Measurements from ENCODE around the gene OAS3. TPM values are rescaled to one million over a fixed set of nuclear protein-coding genes. Genes with fewer than 3 reads are reported as not detected.

OAS3 gene
- total RNA-seq, 4 donors from 2014 or later = 19.5 to 30.0 (median 24.1) TPM

DNA sequence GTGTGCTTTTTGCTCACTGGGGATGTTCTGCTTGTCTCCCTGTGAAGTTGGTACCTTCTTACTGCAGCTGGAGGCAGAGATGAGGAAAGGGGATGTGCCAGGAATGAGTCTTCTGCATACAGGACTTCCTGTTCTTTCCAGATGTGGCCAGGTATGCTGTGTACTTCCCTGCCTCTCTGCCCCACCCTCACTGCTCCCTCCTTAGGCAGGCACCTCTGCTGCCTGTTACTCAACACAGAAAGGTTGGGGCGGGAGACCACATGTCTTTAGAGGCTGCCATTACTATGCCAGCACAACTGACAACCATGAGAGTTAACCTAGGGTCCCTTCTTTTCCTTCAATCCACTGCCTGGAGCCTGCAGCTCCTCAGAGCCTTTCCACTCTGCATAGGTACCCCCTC, 2.0 kb upstream of the OAS3 start:
- 47% methylated on average over 1 of the region's 1 CpG for WGBS
- Histone ChIP-seq H3K27ac (peak overlapping the region; percentile 76), H3K4me1 (peaks cover 38% of the 10 kb centered on the region), H3K27me3 (no peaks in the 10 kb centered on the region), H3K36me3 (no peaks in the 10 kb centered on the region), H3K9me3 (no peaks in the 10 kb centered on the region), H3K4me3 (no peak overlapping the region)
- no peak for DNase-seq (ENCODE audit: low spot score in 2 of 2)
- TF ChIP-seq POLR2AphosphoS5 (IDR thresholded peaks at IDR 0.05) (no peak), EP300 (IDR thresholded peaks at IDR 0.05) (no peak), POLR2A (IDR thresholded peaks at IDR 0.05) (no peak), CTCF (IDR thresholded peaks at IDR 0.05) (no peak)

DNA sequence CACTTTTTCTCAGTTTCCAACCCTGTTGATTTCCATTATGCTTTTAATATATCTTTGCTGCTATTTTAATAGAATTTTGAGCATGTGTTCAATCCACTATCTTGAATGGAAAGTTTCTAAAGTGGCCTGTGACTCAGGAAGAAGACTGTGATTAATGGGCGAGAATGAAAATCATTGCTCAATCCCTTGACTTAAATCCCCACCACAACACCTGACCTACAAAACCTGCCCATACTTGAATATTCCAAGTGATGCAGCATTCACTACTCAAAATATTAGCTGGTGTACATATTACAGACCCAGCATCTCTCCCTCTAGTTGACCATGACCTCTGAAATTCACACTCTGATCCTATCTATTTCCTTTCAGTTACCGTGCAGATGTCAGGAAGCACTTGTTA, 1.3 kb upstream of the OAS3 start:
- no peak for TF ChIP-seq CTCF (IDR thresholded peaks at IDR 0.05)
- no peak for TF ChIP-seq POLR2A (IDR thresholded peaks at IDR 0.05)
- no peak for TF ChIP-seq POLR2AphosphoS5 (IDR thresholded peaks at IDR 0.05)
- TF ChIP-seq EP300 (IDR thresholded peaks at IDR 0.05) = no peak
- Histone ChIP-seq H3K4me3 (no peak overlapping the region), H3K9me3 (no peaks in the 10 kb centered on the region), H3K27ac (peak overlapping the region; percentile 79), H3K36me3 (no peaks in the 10 kb centered on the region), H3K4me1 (peaks cover 38% of the 10 kb centered on the region), H3K27me3 (no peaks in the 10 kb centered on the region)
- 42% methylated on average over 2 of the region's 2 CpGs for WGBS
- DNase-seq (ENCODE audit: low spot score in 2 of 2) = no peak

GRCh38 chr12:112938751-112939150, 477 bp downstream of the OAS3 start:
- 15% methylated on average over 9 of the region's 11 CpGs for WGBS

GRCh38 chr12:112939761-112940381, 1.6 kb downstream of the OAS3 start:
- Histone ChIP-seq H3K4me3 (no peak overlapping the region), H3K36me3 (peaks cover 7% of the 10 kb centered on the region), H3K4me1 (peaks cover 38% of the 10 kb centered on the region), H3K27me3 (no peaks in the 10 kb centered on the region), H3K27ac (no peak overlapping the region), H3K9me3 (no peaks in the 10 kb centered on the region)
- no peak for DNase-seq (ENCODE audit: low spot score in 2 of 2)
- no peak for TF ChIP-seq CTCF (IDR thresholded peaks at IDR 0.05)
- TF ChIP-seq POLR2A (IDR thresholded peaks at IDR 0.05) = no peak
- TF ChIP-seq EP300 (IDR thresholded peaks at IDR 0.05) = no peak
- TF ChIP-seq POLR2AphosphoS5 (IDR thresholded peaks at IDR 0.05) = no peak
- 45% methylated on average over 7 of the region's 7 CpGs for WGBS

More at GRCh38 chr12:112938751-112939150, 477 bp downstream of the OAS3 start:
- Histone ChIP-seq H3K36me3 (no peaks in the 10 kb centered on the region), H3K4me1 (peaks cover 38% of the 10 kb centered on the region), H3K9me3 (no peaks in the 10 kb centered on the region), H3K27ac (peak overlapping the region; percentile 79), H3K4me3 (peak overlapping the region; percentile 61), H3K27me3 (no peaks in the 10 kb centered on the region)
- no peak for DNase-seq (ENCODE audit: low spot score in 2 of 2)
- TF ChIP-seq EP300 (IDR thresholded peaks at IDR 0.05) (no peak), CTCF (IDR thresholded peaks at IDR 0.05) (no peak), POLR2AphosphoS5 (IDR thresholded peaks at IDR 0.05) (no peak), POLR2A (IDR thresholded peaks at IDR 0.05) (no peak)

DNA sequence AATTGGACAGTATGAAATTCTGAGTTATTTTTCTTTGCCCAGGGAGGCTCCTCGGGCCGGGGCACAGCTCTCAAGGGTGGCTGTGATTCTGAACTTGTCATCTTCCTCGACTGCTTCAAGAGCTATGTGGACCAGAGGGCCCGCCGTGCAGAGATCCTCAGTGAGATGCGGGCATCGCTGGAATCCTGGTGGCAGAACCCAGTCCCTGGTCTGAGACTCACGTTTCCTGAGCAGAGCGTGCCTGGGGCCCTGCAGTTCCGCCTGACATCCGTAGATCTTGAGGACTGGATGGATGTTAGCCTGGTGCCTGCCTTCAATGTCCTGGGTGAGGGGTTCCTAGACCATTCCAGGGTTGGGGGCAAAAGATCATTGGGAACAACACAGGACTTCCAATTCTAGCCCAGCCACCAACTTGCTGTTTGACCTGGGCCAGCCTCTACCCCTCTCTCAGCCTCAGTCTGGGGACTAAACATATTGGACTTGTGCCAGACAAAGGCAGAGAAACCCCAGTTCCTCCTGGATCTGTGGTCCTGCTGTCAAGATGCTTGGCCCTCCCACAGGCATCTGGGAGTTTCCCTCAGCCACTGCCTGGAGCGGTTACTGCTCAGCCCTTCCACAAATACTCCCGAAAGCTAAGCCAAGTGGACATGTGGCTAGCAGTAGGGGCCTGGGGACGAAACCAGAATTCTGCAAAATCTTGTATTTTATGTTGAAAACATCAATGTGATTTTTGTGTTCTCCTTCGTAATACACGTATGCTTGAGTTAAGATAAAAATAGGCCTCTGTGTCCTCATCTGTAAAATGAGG, 3.5 kb downstream of the OAS3 start:
- H3K27ac ChIP-seq = no peak overlapping the region
- H3K36me3 ChIP-seq = peaks cover 8% of the 10 kb centered on the region
- H3K4me3 ChIP-seq = no peak overlapping the region
- WGBS = 88% methylated on average over 16 of the region's 16 CpGs
- peaks cover 33% of the 10 kb centered on the region for H3K4me1 ChIP-seq
- no peak for DNase-seq (ENCODE audit: low spot score in 2 of 2)
- no peaks in the 10 kb centered on the region for H3K9me3 ChIP-seq
- no peaks in the 10 kb centered on the region for H3K27me3 ChIP-seq
- TF ChIP-seq EP300 (IDR thresholded peaks at IDR 0.05) = no peak
- TF ChIP-seq POLR2AphosphoS5 (IDR thresholded peaks at IDR 0.05) = no peak
- no peak for TF ChIP-seq POLR2A (IDR thresholded peaks at IDR 0.05)
- TF ChIP-seq CTCF (IDR thresholded peaks at IDR 0.05) = no peak

Measured in suprapubic skin (tissue), 4 donors.